PC-9 (cell line): ENCODE measurements around the gene CACNA1B. TPM values are rescaled to one million over a fixed set of nuclear protein-coding genes. Genes with fewer than 3 reads are reported as not detected.

Experiments
- BruUV-seq: library from RNA; stranded (reverse); fragments of 400-500 nt; replicated peaks from 2 replicates; lab custom pipeline; 2021; lab: Mats Ljungman, UMichigan
- CTCF ChIA-PET: fragments of 300-600 bp; sonication (Branson Sonifier 250); formaldehyde crosslinking; loops from one replicate; lab custom pipeline; 2022; ENCODE audit warnings: antibody characterized with exemption; lab: Charles Lee
- POLR2A ChIA-PET: fragments of 300-600 bp; sonication (Branson Sonifier 250); formaldehyde crosslinking; loops from one replicate; lab custom pipeline; 2022; ENCODE audit warnings: antibody characterized with exemption; ENCODE audit not compliant: unreplicated experiment; lab: Charles Lee
- DNase-seq, 2 experiments: peaks; one replicate each; pipeline versions ENCODE4 v3.0.0 to v3.0.0-alpha.2; 2015 to 2022; ENCODE audit warnings: mixed read lengths in 1 of 2
- H2AFZ ChIP-seq: fragments of 200-600 bp; sonication (generic); 2 replicates; pipeline ENCODE4 v1.8.1; 2017; ENCODE audit warnings: antibody characterized with exemption
- H3F3A ChIP-seq: fragments of 200-600 bp; sonication (generic); 2 replicates; pipeline ENCODE4 v1.8.1; 2017; ENCODE audit warnings: antibody characterized with exemption, mild to moderate bottlenecking, low read depth; ENCODE audit not compliant: insufficient read depth
- H3K27ac ChIP-seq: fragments of 200-600 bp; sonication (generic); 2 replicates; pipeline ENCODE4 v1.6.1; 2016; ENCODE audit warnings: mixed run types
- H3K27me3 ChIP-seq: fragments of 200-600 bp; sonication (generic); 2 replicates; pipeline ENCODE4 v1.6.1; 2016; ENCODE audit warnings: low read depth, mixed run types; ENCODE audit not compliant: insufficient read depth
- H3K36me3 ChIP-seq: fragments of 200-600 bp; sonication (generic); 2 replicates; pipeline ENCODE4 v1.6.1; 2016; ENCODE audit warnings: low read depth, mixed run types
- H3K4me1 ChIP-seq: fragments of 200-600 bp; sonication (generic); replicated peaks from 2 replicates; pipeline ENCODE4 v1.6.1; 2016; ENCODE audit warnings: mixed run types; ENCODE audit not compliant: insufficient read depth
- H3K4me2 ChIP-seq: fragments of 200-600 bp; sonication (generic); 2 replicates; pipeline ENCODE4 v1.6.1; 2017; ENCODE audit warnings: mixed run types
- H3K4me3 ChIP-seq: fragments of 200-600 bp; sonication (generic); 2 replicates; pipeline ENCODE4 v1.6.1; 2016; ENCODE audit warnings: mixed run types
- H3K79me2 ChIP-seq: fragments of 200-600 bp; sonication (generic); 2 replicates; pipeline ENCODE4 v1.6.1; 2017; ENCODE audit warnings: low read depth, mixed run types
- H3K9me2 ChIP-seq: fragments of 200-600 bp; sonication (generic); 2 replicates; pipeline ENCODE4 v1.8.1; 2017; ENCODE audit warnings: mild to moderate bottlenecking; ENCODE audit not compliant: insufficient read depth
- H3K9me3 ChIP-seq: fragments of 200-600 bp; sonication (generic); 2 replicates; pipeline ENCODE4 v1.8.1; 2016; ENCODE audit warnings: low read depth; ENCODE audit not compliant: insufficient read depth
- H4K20me1 ChIP-seq: fragments of 200-600 bp; sonication (generic); 2 replicates; pipeline ENCODE4 v1.8.1; 2017; ENCODE audit not compliant: insufficient read depth
- CTCF ChIP-seq: fragments of 200-600 bp; sonication (generic); conservative IDR thresholded peaks from 2 replicates; pipeline ENCODE4 v1.6.1; 2017; ENCODE audit warnings: mixed run types, antibody characterized with exemption, mild to moderate bottlenecking, moderate library complexity
- EZH2 ChIP-seq: fragments of 200-600 bp; sonication (generic); IDR thresholded peaks from 2 replicates; pipeline ENCODE4 v1.8.0; 2017; ENCODE audit warnings: antibody characterized with exemption, low read depth
- intact Hi-C: fragments of 100-400 bp; cut with micrococcal nuclease; formaldehyde crosslinking; loops from one replicate; pipeline ENCODE4 v1.10.0; 2022; ENCODE audit not compliant: unreplicated experiment
- total RNA-seq: library from RNA; stranded (reverse); gene quantifications from 2 replicates; pipeline ENCODE4 v1.2.3, GENCODE V29; 2021

CACNA1B gene
- total RNA-seq, 1 experiment from 2014 or later = not detected

DNA sequence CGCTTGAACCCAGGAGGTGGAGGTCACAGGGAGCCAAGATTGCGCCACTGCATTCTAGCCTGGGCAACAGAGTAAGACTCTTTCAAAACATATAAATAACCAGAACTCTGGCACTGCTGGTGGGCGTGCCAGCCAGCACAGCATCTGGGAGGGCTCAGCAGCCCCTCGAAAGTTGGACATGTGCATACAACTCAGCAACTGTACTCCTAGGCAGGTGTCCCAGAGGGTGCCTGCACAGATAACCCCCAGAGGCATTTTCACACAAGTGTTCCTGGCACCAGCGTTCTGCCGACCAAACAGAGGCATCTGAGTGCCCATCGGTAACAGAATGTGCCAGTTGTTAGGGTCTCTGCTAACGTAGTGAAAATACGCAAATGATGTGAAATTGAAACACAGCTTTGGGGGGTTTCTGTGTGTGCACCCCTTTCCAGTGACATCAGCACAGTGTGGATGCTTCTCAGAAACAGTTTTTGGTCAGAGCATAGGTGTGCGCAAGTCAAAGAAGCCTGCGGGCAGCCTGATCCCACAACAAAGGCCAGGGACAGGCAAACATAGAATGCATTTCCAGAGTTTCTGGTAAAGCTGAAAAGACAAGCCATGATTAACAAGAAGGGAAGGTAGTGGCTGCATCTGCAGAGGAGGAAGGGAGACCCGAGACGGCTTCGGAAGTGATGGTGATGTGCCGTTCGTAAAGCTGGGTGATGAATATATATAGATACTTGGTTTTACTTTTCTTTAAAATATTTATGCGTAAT lies 190.2 kb downstream of the CACNA1B start:
- TF ChIP-seq EZH2 (no peak), CTCF (no peak)
- Histone ChIP-seq H3K36me3 (no peaks in the 10 kb centered on the region), H3K9me3 (no peaks in the 10 kb centered on the region), H3K4me3 (no peak overlapping the region), H3K27me3 (peaks cover 98% of the 10 kb centered on the region), H3K79me2 (no peaks in the 10 kb centered on the region), H3K9me2 (no peaks in the 10 kb centered on the region), H3K4me2 (no peak overlapping the region), H2AFZ (no peak overlapping the region), H3K27ac (no peak overlapping the region), H3F3A (no peaks in the 10 kb centered on the region), H4K20me1 (no peaks in the 10 kb centered on the region; the same call in 1 of the 2 replicates), H3K4me1 (no peaks in the 10 kb centered on the region)
- ChIA-PET CTCF (no interaction called here), POLR2A (no interaction called here)
- intact Hi-C loops = no loop called here
- no peak for DNase-seq
- BruUV-seq = no TSS peak

DNA sequence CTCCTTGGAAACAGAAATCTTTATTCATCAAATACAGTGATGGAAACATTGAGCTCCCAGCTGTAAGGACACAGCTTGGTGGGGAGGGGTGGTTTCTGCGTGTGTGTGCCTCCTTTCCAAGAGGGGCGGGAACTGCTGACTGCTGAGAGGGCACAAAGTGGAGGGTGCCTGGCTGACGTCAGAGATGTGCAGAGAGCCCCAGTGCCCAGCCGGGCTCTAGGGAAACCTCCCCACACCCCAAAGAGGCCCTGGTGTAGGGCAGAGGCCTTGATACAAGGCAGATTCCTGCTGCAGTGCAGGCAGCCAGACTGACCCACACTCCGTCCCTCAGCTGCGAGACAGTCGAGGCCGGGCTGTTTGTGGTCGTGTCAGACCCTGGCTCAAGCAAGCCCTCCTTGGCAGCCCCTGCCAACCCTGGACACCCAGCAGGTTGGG lies 191.0 kb downstream of the CACNA1B start:
- ChIA-PET CTCF (no interaction called here), POLR2A (interaction anchor here (0.6 kb wide), 1 partner anchor 515 kb away, joined by 5 read pairs; no protein-coding TSS in a partner anchor)
- intact Hi-C loops = no loop called here
- no peaks in the 10 kb centered on the region for H3F3A ChIP-seq
- H3K4me3 ChIP-seq = no peak overlapping the region
- no peak overlapping the region for H3K27ac ChIP-seq
- no peak overlapping the region for H3K4me2 ChIP-seq
- peaks cover 99% of the 10 kb centered on the region for H3K27me3 ChIP-seq
- H3K4me1 ChIP-seq = no peaks in the 10 kb centered on the region
- no peak overlapping the region for H2AFZ ChIP-seq
- DNase-seq = no peak
- no peak for TF ChIP-seq CTCF
- no peaks in the 10 kb centered on the region; the same call in 1 of the 2 replicates for H4K20me1 ChIP-seq
- H3K9me3 ChIP-seq = no peaks in the 10 kb centered on the region
- H3K79me2 ChIP-seq = no peaks in the 10 kb centered on the region
- H3K9me2 ChIP-seq = no peaks in the 10 kb centered on the region
- no peaks in the 10 kb centered on the region for H3K36me3 ChIP-seq
- no TSS peak for BruUV-seq

DNA sequence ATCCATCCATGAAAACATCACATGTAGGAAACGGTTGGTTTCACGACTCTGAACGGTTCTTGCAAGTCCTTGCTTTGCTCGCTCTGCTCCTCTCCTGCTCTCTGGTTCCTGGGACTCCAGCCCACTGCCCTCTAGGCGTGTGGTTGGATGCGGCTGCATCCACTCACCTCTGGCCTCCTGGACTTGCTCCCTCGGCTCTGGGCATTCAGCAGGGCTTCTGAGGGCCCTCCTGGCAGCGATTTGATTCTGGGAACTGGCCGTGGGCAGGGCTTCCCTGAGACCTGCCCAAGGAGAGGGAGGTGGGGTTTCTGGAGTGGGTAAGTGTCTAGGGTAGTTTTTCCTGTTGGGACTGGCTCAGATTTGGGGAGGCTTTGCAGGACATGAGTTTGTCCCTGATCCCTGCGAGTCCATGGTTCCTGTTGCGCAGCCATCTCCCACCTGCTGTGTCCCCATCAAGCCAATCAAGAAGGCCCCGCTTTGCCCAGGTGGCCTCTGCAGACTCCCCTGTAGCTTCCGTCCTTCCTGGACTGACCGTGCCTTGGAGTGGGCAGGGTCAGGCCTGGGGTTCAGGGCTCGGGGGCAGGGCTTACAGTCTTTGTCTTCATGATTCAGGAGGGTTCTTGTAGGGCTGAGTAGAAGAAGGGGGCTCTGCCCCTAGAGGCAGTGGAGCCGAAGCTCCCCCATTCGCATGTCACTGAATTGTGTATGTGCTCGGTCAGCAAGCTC lies 192.3 kb downstream of the CACNA1B start:
- Histone ChIP-seq H3K36me3 (no peaks in the 10 kb centered on the region), H3K27me3 (peaks cover 99% of the 10 kb centered on the region), H4K20me1 (no peaks in the 10 kb centered on the region; the same call in 1 of the 2 replicates), H3K4me1 (no peaks in the 10 kb centered on the region), H3K4me2 (no peak overlapping the region), H3K79me2 (no peaks in the 10 kb centered on the region), H3K9me2 (no peaks in the 10 kb centered on the region), H3K4me3 (no peak overlapping the region), H3K9me3 (no peaks in the 10 kb centered on the region), H3K27ac (no peak overlapping the region), H3F3A (no peaks in the 10 kb centered on the region), H2AFZ (no peak overlapping the region)
- intact Hi-C loops = no loop called here
- CTCF ChIA-PET = no interaction called here
- TF ChIP-seq EZH2 (no peak), CTCF (no peak)
- POLR2A ChIA-PET = no interaction called here
- BruUV-seq = no TSS peak
- no peak for DNase-seq
